GM12878 (cell line): ENCODE results near the gene TIMM22. TPM values are rescaled to one million over a fixed set of nuclear protein-coding genes. Genes with fewer than 3 reads are reported as not detected.

Experiments
- ATAC-seq: fragments of 200-7000 bp; cut with Tn5 transposase; 3 replicates; pipeline ENCODE4 v1.9.1; 2020; ENCODE audit warnings: mild to moderate bottlenecking, moderate library complexity
- BruUV-seq: library from RNA; stranded (reverse); fragments of 400-500 nt; replicated peaks from 2 replicates; lab custom pipeline; 2021; lab: Mats Ljungman, UMichigan
- CTCF ChIA-PET: fragments of 300-600 bp; sonication (Branson Sonifier 250); formaldehyde crosslinking; extraction: SDS; loops from one replicate; lab custom pipeline; 2021; ENCODE audit warnings: inconsistent platforms; lab: Yijun Ruan, JAX
- POLR2A ChIA-PET: fragments of 350-600 bp; formaldehyde crosslinking; extraction: SDS; loops from one replicate; lab custom pipeline; 2021; ENCODE audit warnings: inconsistent platforms; lab: Charles Lee
- RAD21 ChIA-PET: fragments of 300-600 bp; sonication (Branson Sonifier 250); formaldehyde crosslinking; loops from one replicate; lab custom pipeline; 2023; ENCODE audit warnings: antibody characterized with exemption; ENCODE audit not compliant: unreplicated experiment; lab: Charles Lee
- SMC1A ChIA-PET: fragments of 300-600 bp; sonication (Branson Sonifier 250); formaldehyde crosslinking; loops from one replicate; lab custom pipeline; 2023; ENCODE audit not compliant: unreplicated experiment, uncharacterized antibody; lab: Charles Lee
- DNase-seq: peaks from one replicate; pipeline ENCODE4 v3.0.0-alpha.2; 2011; ENCODE audit warnings: low read depth, low spot score
- FAIRE-seq: peaks from 3 replicates; lab custom pipeline; 2011; peaks lifted over from hg19 to GRCh38; lab: Jason Lieb, UNC
- H2AFZ ChIP-seq: 2 replicates; pipeline ENCODE4 v1.6.0; 2011; ENCODE audit warnings: low read depth, low read length, control low read depth; ENCODE audit not compliant: control insufficient read depth
- H3K27ac ChIP-seq: 2 replicates; pipeline ENCODE4 v1.5.1; 2011; ENCODE audit warnings: control low read depth; ENCODE audit not compliant: control insufficient read depth, insufficient read depth
- H3K27me3 ChIP-seq, 2 experiments: replicated peaks in 1 of 2; 2 replicates each; pipeline versions ENCODE4 v1.6.0 to v1.6.1; 2011; ENCODE audit warnings: low read length in 1 of 2; ENCODE audit not compliant: control insufficient read depth in 2 of 2, insufficient read depth in 2 of 2
- H3K36me3 ChIP-seq, 2 experiments: 2 replicates each; pipeline ENCODE4 v1.5.1; 2011; ENCODE audit warnings: low read length in 1 of 2; ENCODE audit not compliant: control insufficient read depth in 2 of 2, insufficient read depth in 2 of 2
- H3K4me1 ChIP-seq: 2 replicates; pipeline ENCODE4 v1.6.1; 2011; ENCODE audit warnings: mild to moderate bottlenecking, low read length, moderate library complexity, mixed read lengths; ENCODE audit not compliant: control insufficient read depth, insufficient read depth
- H3K4me2 ChIP-seq: 2 replicates; pipeline ENCODE4 v1.6.0; 2011; ENCODE audit warnings: control low read depth; ENCODE audit not compliant: control insufficient read depth, insufficient read depth
- H3K4me3 ChIP-seq: fragments of 200-600 bp; sonication (generic); 2 replicates; pipeline ENCODE4 v1.5.1; 2016
- H3K79me2 ChIP-seq: 2 replicates; pipeline ENCODE4 v1.6.0; 2011; ENCODE audit warnings: low read length; ENCODE audit not compliant: control insufficient read depth, insufficient read depth
- H3K9ac ChIP-seq: 2 replicates; pipeline ENCODE4 v1.8.0; 2011; ENCODE audit warnings: low read length, control low read depth, mixed read lengths; ENCODE audit not compliant: control insufficient read depth, insufficient read depth
- H3K9me3 ChIP-seq: replicated peaks from 3 replicates; pipeline ENCODE4 v1.5.1; 2011; ENCODE audit warnings: mild to moderate bottlenecking, low read length; ENCODE audit not compliant: control insufficient read depth, insufficient read depth
- H4K20me1 ChIP-seq: 2 replicates; pipeline ENCODE4 v1.6.0; 2011; ENCODE audit not compliant: control insufficient read depth, insufficient read depth
- ASH2L ChIP-seq: fragments of 300-600, 200-600 bp; sonication (generic); IDR thresholded peaks from 2 replicates; pipeline ENCODE4 v1.6.1; 2017; ENCODE audit warnings: low read depth, mild to moderate bottlenecking, borderline replicate concordance
- CBFB ChIP-seq: IDR thresholded peaks from 2 replicates; pipeline ENCODE4 v1.6.1; 2016; ENCODE audit warnings: antibody characterized with exemption, low read depth
- CEBPB ChIP-seq, 2 experiments: fragments of 150-350 bp in 1 of 2; IDR thresholded peaks; 2 replicates each; pipeline ENCODE4 v1.6.1; 2012 to 2014; ENCODE audit warnings: low read depth in 2 of 2, low read length in 2 of 2, borderline replicate concordance in 1 of 2, inconsistent platforms in 1 of 2
- CHD4 ChIP-seq: fragments of 200-600 bp; sonication (generic); IDR thresholded peaks from 2 replicates; pipeline ENCODE4 v1.6.1; 2016; ENCODE audit warnings: mild to moderate bottlenecking
- ETV6 ChIP-seq, 2 experiments: fragments of 450-650 bp in 1 of 2; IDR thresholded peaks in 1 of 2; conservative IDR thresholded peaks in 1 of 2; 2 replicates each; pipeline ENCODE4 v1.6.1; 2014; ENCODE audit warnings: antibody characterized with exemption in 1 of 2, borderline replicate concordance in 1 of 2, low read depth in 1 of 2, mild to moderate bottlenecking in 1 of 2, moderate library complexity in 1 of 2
- IKZF2 ChIP-seq, 2 experiments: fragments of 450-650 bp; IDR thresholded peaks; 2 replicates each; pipeline ENCODE4 v1.6.1; 2017; ENCODE audit warnings: mild to moderate bottlenecking in 2 of 2, moderate library complexity in 2 of 2
- NBN ChIP-seq: fragments of 450-650 bp; IDR thresholded peaks from 2 replicates; pipeline ENCODE4 v1.6.1; 2016
- PML ChIP-seq: IDR thresholded peaks from 2 replicates; pipeline ENCODE4 v1.6.1; 2012; ENCODE audit warnings: low read length, inconsistent platforms
- SMARCA5 ChIP-seq: fragments of 450-650 bp; IDR thresholded peaks from 2 replicates; pipeline ENCODE4 v1.6.1; 2017; ENCODE audit warnings: mild to moderate bottlenecking
- SPI1 ChIP-seq: IDR thresholded peaks from 2 replicates; pipeline ENCODE4 v1.6.1; 2011; ENCODE audit warnings: low read depth, mild to moderate bottlenecking, low read length, moderate library complexity, borderline replicate concordance; ENCODE audit not compliant: insufficient read depth
- SREBF1 ChIP-seq: IDR thresholded peaks from 2 replicates; pipeline ENCODE4 v1.6.1; 2012; ENCODE audit warnings: mild to moderate bottlenecking, low read length
- ZNF622 ChIP-seq: fragments of 450-650 bp; IDR thresholded peaks from 2 replicates; pipeline ENCODE4 v1.6.1; 2017; ENCODE audit warnings: mild to moderate bottlenecking, inconsistent platforms
- ZSCAN29 ChIP-seq: fragments of 450-650 bp; IDR thresholded peaks from 2 replicates; pipeline ENCODE4 v1.6.1; 2017; ENCODE audit warnings: mild to moderate bottlenecking, moderate library complexity
- ZZZ3 ChIP-seq: IDR thresholded peaks from 2 replicates; pipeline ENCODE4 v1.6.1; 2011; ENCODE audit warnings: low read depth; ENCODE audit not compliant: control insufficient read depth, insufficient read length
- WGBS: methylation state at CpG from one replicate; pipeline ENCODE4 v1.1.6; 2016; ENCODE audit warnings: low lambda C conversion rate; ENCODE audit not compliant: insufficient replicate concordance, insufficient coverage; ENCODE audit errors: missing lambda C conversion rate; 5-methylcytosine and 5-hydroxymethylcytosine counted together
- in situ Hi-C: fragments of 300-500 bp; cut with MboI; formaldehyde crosslinking; loops from 9 replicates; pipeline ENCODE4 v1.14.3; 2018; ENCODE audit warnings: mixed read lengths
- intact Hi-C: fragments of 100-400 bp; cut with micrococcal nuclease; formaldehyde crosslinking; loops from one replicate; pipeline ENCODE4 v1.14.2; 2022; ENCODE audit not compliant: unreplicated experiment
- polyA plus RNA-seq, 11 experiments: library from polyadenylated mRNA; depleted of rRNA in 4 of 11; unstranded in 6 of 11; stranded (reverse) in 5 of 11; fragments of >200 nt; fragmentation: Nextera tagmentation in 4 of 11; fragmentation: Illumina TruSeq in 1 of 11; extraction: Ambion mirVana in 4 of 11; extraction: Trizol in 1 of 11; gene quantifications; 1 replicate in 1 of 11; 2 replicates in 10 of 11; pipeline versions ENCODE4 v1.2.1 to v1.2.3, GENCODE V29; 2011 to 2016; ENCODE audit warnings: inconsistent platforms in 2 of 11, missing spikeins in 2 of 11, low read depth in 1 of 11
- total RNA-seq, 4 experiments: library from RNA; depleted of rRNA in 3 of 4; stranded (reverse); fragments of >200 nt in 3 of 4; fragmentation: Illumina TruSeq in 1 of 4; extraction: Trizol in 1 of 4; gene quantifications; 2 replicates each; pipeline versions ENCODE4 v1.2.1 to v1.2.3, GENCODE V29; 2013 to 2021
- TF ChIP-seq, protein P1 (sequence below): IDR thresholded peaks from 2 replicates; pipeline ENCODE4 v1.6.1; 2012; ENCODE audit warnings: improper control_type of control experiment, low read depth, low read length; ENCODE audit not compliant: insufficient replicate concordance
- TF ChIP-seq, protein P2 (sequence below): IDR thresholded peaks from 2 replicates; pipeline ENCODE4 v1.6.1; 2011; ENCODE audit warnings: mild to moderate bottlenecking, low read depth, low read length, moderate library complexity; ENCODE audit not compliant: insufficient replicate concordance

TIMM22 gene
- total and polyA plus RNA-seq, 10 of the 15 experiments (the other 5 are each of a cell fraction or from before 2014, with no cell fraction given), result 4.4 to 25.0 (median 10.6) TPM

DNA sequence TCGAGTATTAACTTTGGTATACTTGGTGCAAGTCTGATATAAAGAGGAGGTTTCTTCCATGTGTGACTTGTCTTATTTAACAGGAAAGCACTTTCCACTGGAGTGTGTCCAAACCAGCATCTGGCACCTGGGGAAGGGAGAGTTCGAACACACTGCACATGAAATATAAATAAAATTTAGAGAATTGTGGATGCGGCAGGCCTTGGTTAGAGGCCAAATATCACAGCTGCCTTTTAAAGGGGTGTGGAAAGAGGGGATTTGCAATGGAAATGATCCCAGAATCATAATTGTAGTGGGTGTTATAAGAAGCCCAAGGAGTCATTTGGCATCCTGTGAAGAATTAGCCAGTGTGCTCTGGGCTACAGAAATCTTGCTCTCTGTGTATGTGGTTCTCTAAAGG lies 13.0 kb upstream of the TIMM22 start:
- no peak for ATAC-seq

More for the DNA sequence above, 13.0 kb upstream of the TIMM22 start:
- Histone ChIP-seq H3K4me2 (no peak overlapping the region), H4K20me1 (no peaks in the 10 kb centered on the region), H3K4me1 (peaks cover 7% of the 10 kb centered on the region; the same call in 1 of the 2 replicates), H3K9ac (no peak overlapping the region), H3K36me3 (no peaks in the 10 kb centered on the region), H3K27ac (no peak overlapping the region)
- ChIA-PET RAD21 (no interaction called here), SMC1A (no interaction called here), POLR2A (no interaction called here), CTCF (interaction anchor here (1.3 kb wide), 1 partner anchor 105 kb away, joined by 3 read pairs; no protein-coding TSS in a partner anchor)
- DNase-seq, result no peak
- 19% methylated on average over 3 of the region's 3 CpGs for WGBS
- intact Hi-C loops, result loop anchor here (10.0 kb wide), 1 partner anchor 269 kb away; the partner anchor contains the start of gene VPS53
- TF ChIP-seq, protein P1, sequence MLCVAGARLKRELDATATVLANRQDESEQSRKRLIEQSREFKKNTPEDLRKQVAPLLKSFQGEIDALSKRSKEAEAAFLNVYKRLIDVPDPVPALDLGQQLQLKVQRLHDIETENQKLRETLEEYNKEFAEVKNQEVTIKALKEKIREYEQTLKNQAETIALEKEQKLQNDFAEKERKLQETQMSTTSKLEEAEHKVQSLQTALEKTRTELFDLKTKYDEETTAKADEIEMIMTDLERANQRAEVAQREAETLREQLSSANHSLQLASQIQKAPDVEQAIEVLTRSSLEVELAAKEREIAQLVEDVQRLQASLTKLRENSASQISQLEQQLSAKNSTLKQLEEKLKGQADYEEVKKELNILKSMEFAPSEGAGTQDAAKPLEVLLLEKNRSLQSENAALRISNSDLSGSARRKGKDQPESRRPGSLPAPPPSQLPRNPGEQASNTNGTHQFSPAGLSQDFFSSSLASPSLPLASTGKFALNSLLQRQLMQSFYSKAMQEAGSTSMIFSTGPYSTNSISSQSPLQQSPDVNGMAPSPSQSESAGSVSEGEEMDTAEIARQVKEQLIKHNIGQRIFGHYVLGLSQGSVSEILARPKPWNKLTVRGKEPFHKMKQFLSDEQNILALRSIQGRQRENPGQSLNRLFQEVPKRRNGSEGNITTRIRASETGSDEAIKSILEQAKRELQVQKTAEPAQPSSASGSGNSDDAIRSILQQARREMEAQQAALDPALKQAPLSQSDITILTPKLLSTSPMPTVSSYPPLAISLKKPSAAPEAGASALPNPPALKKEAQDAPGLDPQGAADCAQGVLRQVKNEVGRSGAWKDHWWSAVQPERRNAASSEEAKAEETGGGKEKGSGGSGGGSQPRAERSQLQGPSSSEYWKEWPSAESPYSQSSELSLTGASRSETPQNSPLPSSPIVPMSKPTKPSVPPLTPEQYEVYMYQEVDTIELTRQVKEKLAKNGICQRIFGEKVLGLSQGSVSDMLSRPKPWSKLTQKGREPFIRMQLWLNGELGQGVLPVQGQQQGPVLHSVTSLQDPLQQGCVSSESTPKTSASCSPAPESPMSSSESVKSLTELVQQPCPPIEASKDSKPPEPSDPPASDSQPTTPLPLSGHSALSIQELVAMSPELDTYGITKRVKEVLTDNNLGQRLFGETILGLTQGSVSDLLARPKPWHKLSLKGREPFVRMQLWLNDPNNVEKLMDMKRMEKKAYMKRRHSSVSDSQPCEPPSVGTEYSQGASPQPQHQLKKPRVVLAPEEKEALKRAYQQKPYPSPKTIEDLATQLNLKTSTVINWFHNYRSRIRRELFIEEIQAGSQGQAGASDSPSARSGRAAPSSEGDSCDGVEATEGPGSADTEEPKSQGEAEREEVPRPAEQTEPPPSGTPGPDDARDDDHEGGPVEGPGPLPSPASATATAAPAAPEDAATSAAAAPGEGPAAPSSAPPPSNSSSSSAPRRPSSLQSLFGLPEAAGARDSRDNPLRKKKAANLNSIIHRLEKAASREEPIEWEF, result no peak
- TF ChIP-seq ZNF622, result no peak
- TF ChIP-seq SMARCA5, result no peak
- no peak for TF ChIP-seq NBN
- TF ChIP-seq SPI1, result no peak
- TF ChIP-seq ZZZ3, result no peak
- TF ChIP-seq PML, result no peak
- no peak for TF ChIP-seq IKZF2 (IDR thresholded peaks at IDR 0.05)
- no peak for TF ChIP-seq ETV6 (conservative IDR thresholded peaks at IDR 0.05 in 1 of 2, IDR thresholded peaks at IDR 0.05 in 1 of 2; ENCODE audit: borderline replicate concordance in 1 of 2, low read depth in 1 of 2)
- TF ChIP-seq CHD4, result no peak
- TF ChIP-seq ASH2L, result no peak
- TF ChIP-seq CBFB, result no peak
- TF ChIP-seq, protein P2, sequence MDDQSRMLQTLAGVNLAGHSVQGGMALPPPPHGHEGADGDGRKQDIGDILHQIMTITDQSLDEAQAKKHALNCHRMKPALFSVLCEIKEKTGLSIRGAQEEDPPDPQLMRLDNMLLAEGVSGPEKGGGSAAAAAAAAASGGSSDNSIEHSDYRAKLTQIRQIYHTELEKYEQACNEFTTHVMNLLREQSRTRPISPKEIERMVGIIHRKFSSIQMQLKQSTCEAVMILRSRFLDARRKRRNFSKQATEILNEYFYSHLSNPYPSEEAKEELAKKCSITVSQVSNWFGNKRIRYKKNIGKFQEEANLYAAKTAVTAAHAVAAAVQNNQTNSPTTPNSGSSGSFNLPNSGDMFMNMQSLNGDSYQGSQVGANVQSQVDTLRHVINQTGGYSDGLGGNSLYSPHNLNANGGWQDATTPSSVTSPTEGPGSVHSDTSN, result no peak
- TF ChIP-seq CEBPB (IDR thresholded peaks at IDR 0.05; ENCODE audit: borderline replicate concordance in 1 of 2, low read depth in 2 of 2, low read length in 2 of 2), result no peak
- TF ChIP-seq SREBF1, result no peak
- no peak for TF ChIP-seq ZSCAN29
- TF ChIP-seq, all 136 proteins: peak for 0
- FAIRE-seq, result no peak
- Histone ChIP-seq H3K9me3 (no peaks in the 10 kb centered on the region), H2AFZ (no peak overlapping the region), H3K4me3 (no peak overlapping the region), H3K27me3 (no peaks in the 10 kb centered on the region), H3K79me2 (no peaks in the 10 kb centered on the region)
- BruUV-seq, result no TSS peak
- in situ Hi-C loops, result no loop called here
